Thoracic aorta (tissue), 2 donors: ENCODE measurements around the gene POU2AF1. TPM values are rescaled to one million over a fixed set of nuclear protein-coding genes. Genes with fewer than 3 reads are reported as not detected.

Source experiments
- ATAC-seq: fragments of 150-250 bp; one replicate; pipeline ENCODE4 v1.8.0; 2017; ENCODE audit warnings: low read depth; ENCODE audit not compliant: insufficient number of reproducible peaks, low FRiP score
- DNase-seq: peaks from one replicate; pipeline ENCODE4 v3.0.0-alpha.2; 2020; ENCODE audit warnings: low spot score
- H3K27ac ChIP-seq, 2 donors: fragments of 200-600 bp; sonication (generic); 1 replicate in 1 of 2; 2 replicates in 1 of 2; pipeline ENCODE4 v1.5.1; 2016; ENCODE audit warnings: mild to moderate bottlenecking in 2 of 2, moderate library complexity in 2 of 2
- H3K27me3 ChIP-seq: fragments of 200-600 bp; sonication (generic); replicated peaks from 2 replicates; pipeline ENCODE4 v1.6.0; 2016; ENCODE audit warnings: mild to moderate bottlenecking; ENCODE audit not compliant: insufficient read depth
- H3K36me3 ChIP-seq: fragments of 200-600 bp; sonication (generic); one replicate; pipeline ENCODE4 v1.5.1; 2016
- H3K4me1 ChIP-seq, 2 donors: fragments of 200-600 bp; sonication (generic); 1 replicate in 1 of 2; 2 replicates in 1 of 2; pipeline versions ENCODE4 v1.5.1 to v1.6.0; 2016; ENCODE audit warnings: low read depth in 2 of 2, mild to moderate bottlenecking in 1 of 2; ENCODE audit not compliant: control insufficient read depth in 1 of 2
- H3K4me3 ChIP-seq: fragments of 200-600 bp; sonication (generic); 2 replicates; pipeline ENCODE4 v1.5.1; 2016; ENCODE audit warnings: mild to moderate bottlenecking
- H3K9me3 ChIP-seq: fragments of 200-600 bp; sonication (generic); 2 replicates; pipeline ENCODE4 v1.5.1; 2016
- total RNA-seq, 2 donors: library from RNA; depleted of rRNA; stranded (reverse); fragments of >200 nt; gene quantifications; one replicate each; pipeline versions ENCODE4 v1.1.0 to v1.2.3, GENCODE V29; 2016
- TF ChIP-seq, protein P1 (sequence below): fragments of 200-600 bp; sonication (generic); IDR thresholded peaks from one replicate; pipeline ENCODE4 v1.5.1; 2019; ENCODE audit warnings: antibody characterized with exemption

The POU2AF1 gene
- total RNA-seq, 2 donors from 2014 or later: not detected

DNA sequence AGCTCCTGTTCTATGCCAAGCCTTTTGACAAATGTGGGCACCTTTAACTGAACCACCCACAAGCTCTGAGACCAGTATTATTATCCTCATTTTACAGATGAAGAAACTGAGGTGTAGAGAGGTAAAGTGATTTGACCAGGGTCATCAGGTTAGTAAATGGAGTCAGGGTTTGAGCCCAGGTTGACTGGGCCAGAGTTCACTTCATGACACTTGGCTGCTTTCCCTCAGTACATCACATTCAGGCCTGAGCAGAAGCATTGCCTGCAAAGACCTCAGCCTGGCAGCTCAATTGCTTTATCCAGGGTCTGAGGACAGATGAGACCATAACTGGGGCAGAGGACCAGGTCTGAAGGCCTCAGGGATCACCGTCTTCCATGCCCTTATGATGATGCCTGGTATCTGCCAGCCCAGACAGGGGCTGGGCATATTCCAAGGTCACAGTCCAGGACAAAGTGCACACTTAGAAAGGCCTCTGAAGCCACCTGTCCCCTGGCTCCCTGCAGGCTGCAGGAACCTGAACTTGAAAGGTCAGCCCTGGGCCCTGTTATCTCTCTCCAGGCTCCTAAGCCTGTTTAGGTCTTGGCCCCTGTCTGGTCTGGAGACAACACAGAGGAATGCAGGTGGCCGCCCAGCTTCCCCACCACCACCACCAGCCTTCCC, 48.7 kb downstream of the POU2AF1 start:
- H3K27me3 ChIP-seq: no peaks in the 10 kb centered on the region
- no peak for DNase-seq
- ATAC-seq: no peak
- no peak overlapping the region for H3K4me3 ChIP-seq
- H3K4me1 ChIP-seq: peaks cover 47 to 96% of the 10 kb centered on the region in 2 donors
- no peaks in the 10 kb centered on the region for H3K9me3 ChIP-seq
- H3K27ac ChIP-seq: peak overlapping the region; percentile 85 to 88
- TF ChIP-seq, protein P1, sequence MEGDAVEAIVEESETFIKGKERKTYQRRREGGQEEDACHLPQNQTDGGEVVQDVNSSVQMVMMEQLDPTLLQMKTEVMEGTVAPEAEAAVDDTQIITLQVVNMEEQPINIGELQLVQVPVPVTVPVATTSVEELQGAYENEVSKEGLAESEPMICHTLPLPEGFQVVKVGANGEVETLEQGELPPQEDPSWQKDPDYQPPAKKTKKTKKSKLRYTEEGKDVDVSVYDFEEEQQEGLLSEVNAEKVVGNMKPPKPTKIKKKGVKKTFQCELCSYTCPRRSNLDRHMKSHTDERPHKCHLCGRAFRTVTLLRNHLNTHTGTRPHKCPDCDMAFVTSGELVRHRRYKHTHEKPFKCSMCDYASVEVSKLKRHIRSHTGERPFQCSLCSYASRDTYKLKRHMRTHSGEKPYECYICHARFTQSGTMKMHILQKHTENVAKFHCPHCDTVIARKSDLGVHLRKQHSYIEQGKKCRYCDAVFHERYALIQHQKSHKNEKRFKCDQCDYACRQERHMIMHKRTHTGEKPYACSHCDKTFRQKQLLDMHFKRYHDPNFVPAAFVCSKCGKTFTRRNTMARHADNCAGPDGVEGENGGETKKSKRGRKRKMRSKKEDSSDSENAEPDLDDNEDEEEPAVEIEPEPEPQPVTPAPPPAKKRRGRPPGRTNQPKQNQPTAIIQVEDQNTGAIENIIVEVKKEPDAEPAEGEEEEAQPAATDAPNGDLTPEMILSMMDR: no peak
- H3K36me3 ChIP-seq: no peaks in the 10 kb centered on the region

DNA sequence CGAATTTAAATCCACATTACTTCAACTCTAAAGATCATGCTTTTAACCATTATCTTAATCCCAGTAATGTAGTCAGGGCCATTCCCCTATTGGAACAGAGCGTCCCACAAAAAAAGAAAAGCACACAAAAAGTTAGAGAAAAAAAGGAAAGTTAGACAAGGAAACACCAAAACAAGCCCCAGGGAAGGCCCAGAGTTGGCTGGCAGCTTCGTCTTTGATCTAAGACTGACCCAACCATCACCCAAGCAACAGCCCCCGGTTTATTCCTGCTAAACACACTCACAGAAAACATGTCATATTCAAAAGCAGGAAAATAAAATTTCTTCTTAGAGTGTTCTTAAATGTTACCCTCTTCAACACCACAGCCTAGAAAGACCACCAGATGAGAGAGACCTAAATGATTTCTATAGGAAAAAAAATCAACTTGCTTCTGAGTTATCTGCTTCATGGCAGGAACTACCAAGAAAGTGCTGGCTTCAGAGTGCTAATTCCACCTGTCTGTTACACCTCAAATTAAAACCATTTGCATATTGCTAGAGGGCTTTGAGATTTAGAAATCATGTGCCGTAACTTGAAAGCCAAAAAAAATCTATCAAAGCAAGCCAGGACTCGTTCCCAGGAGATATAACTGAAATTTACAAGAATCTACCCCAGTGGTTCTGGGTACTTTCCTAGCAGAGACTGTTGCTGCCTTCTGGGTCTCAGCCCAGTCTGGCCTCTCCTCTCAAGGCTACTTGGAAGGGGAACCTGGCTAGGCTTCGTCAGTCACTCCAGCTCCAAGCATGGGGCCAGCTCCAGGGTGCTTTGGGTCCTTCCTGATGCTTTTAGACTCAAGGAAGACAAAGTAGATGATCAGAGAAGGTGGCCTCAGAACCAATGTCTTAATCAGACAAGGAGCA, 49.5 kb downstream of the POU2AF1 start:
- H3K27me3 ChIP-seq: no peaks in the 10 kb centered on the region
- peaks cover 50 to 96% of the 10 kb centered on the region in 2 donors for H3K4me1 ChIP-seq
- H3K4me3 ChIP-seq: no peak overlapping the region
- peak overlapping the region; percentile 85 to 88 for H3K27ac ChIP-seq
- TF ChIP-seq, protein P1: no peak
- ATAC-seq (no peak), DNase-seq (no peak)
- no peaks in the 10 kb centered on the region for H3K9me3 ChIP-seq
- H3K36me3 ChIP-seq: no peaks in the 10 kb centered on the region

DNA sequence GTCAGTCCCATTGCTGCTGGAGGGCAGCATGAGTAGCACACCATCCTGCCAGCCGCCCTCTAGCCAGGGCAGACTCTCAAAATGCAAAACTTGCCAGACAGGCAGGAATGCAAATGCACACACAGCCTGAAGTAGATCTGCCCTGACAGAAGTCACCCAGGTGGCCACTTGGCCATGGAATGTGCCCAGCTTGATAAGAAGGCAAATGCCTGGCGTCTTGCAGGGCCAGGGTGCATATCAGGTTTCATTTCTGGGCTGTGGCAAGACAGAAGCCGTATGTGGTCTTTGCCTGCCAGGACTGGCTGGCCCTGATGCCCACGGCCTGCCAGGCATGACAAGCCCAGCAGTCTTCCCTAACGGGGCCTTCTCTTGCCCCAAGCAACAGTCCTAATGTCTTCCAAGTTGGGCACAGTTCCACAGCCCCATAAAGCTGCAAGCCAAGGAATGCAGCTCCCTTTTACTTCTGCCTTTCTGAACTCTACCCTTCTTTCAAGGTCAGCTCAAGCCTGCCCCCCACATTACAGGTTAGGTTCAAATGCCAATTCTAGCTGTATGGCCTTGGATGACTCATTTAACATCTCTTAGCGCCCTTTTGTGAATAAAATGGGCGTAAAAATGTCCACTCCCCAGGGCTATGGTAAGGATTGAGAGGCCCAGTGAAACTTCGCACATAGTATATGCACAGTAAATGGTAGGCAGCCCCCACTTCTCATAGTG, 51.0 kb downstream of the POU2AF1 start:
- DNase-seq (no peak), ATAC-seq (no peak)
- H3K27ac ChIP-seq: peak overlapping the region; percentile 80 to 85
- TF ChIP-seq, protein P1: no peak
- H3K27me3 ChIP-seq: no peaks in the 10 kb centered on the region
- H3K9me3 ChIP-seq: no peaks in the 10 kb centered on the region
- H3K36me3 ChIP-seq: no peaks in the 10 kb centered on the region
- no peak overlapping the region for H3K4me3 ChIP-seq
- peaks cover 50 to 91% of the 10 kb centered on the region in 2 donors for H3K4me1 ChIP-seq

DNA sequence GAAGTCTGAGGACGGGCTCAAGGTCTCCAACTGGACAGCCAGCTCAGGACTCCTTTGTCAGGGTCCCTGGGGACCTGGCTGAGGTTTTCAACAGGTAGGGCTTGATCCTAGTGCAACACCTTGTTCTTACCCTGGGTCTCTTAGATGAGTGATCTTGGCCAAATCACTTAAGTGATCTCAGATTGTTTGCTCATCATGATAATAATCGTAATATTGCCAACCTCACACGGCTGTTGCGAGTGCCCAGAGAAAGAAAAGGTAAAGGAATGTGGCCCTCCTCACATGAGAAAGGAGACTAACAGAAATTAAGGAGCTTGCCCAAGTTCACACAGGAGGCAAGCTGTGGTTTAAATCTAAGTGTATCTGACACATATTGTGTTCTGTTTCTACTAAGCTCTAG, 52.3 kb downstream of the POU2AF1 start:
- no peaks in the 10 kb centered on the region for H3K9me3 ChIP-seq
- no peak for ATAC-seq

More for the DNA sequence above, 52.3 kb downstream of the POU2AF1 start:
- Histone ChIP-seq H3K4me3 (no peak overlapping the region), H3K27ac (peak overlapping the region; percentile 80 to 85), H3K27me3 (no peaks in the 10 kb centered on the region), H3K4me1 (peaks cover 44 to 78% of the 10 kb centered on the region in 2 donors), H3K36me3 (no peaks in the 10 kb centered on the region)
- TF ChIP-seq, protein P1: no peak
- DNase-seq: no peak
